WTC11 (cell line): Measurements from ENCODE around the gene CPNE7. TPM values are rescaled to one million over a fixed set of nuclear protein-coding genes. Genes with fewer than 3 reads are reported as not detected.

ENCODE experiments used
- ATAC-seq: fragments of 200-7000 bp; cut with Tn5 transposase; 2 replicates; pipeline ENCODE4 v1.10.0; 2021; ENCODE audit warnings: mild to moderate bottlenecking, moderate library complexity
- CTCF ChIA-PET: fragments of 300-600 bp; sonication (Branson Sonifier 250); formaldehyde crosslinking; loops from one replicate; lab custom pipeline; 2021; ENCODE audit warnings: antibody characterized with exemption; lab: Charles Lee
- POLR2A ChIA-PET: fragments of 350-600 bp; sonication (Branson Sonifier 250); formaldehyde crosslinking; loops from one replicate; lab custom pipeline; 2021; ENCODE audit warnings: antibody characterized with exemption; lab: Charles Lee
- DNase-seq: peaks from one replicate; pipeline ENCODE4 v3.0.0; 2021; ENCODE audit warnings: low spot score
- H3K27ac Mint-ChIP-seq: 2 replicates; pipeline ENCODE4 v1.8.0; 2021; ENCODE audit warnings: mixed read lengths
- H3K27me3 Mint-ChIP-seq: 2 replicates; pipeline ENCODE4 v1.8.0; 2021; ENCODE audit warnings: low read depth, mild to moderate bottlenecking, moderate library complexity, mixed read lengths
- H3K36me3 Mint-ChIP-seq: 2 replicates; pipeline ENCODE4 v1.8.0; 2021; ENCODE audit warnings: mixed read lengths
- H3K4me1 Mint-ChIP-seq: 2 replicates; pipeline ENCODE4 v1.8.0; 2022; ENCODE audit warnings: mixed read lengths
- H3K4me3 Mint-ChIP-seq: 2 replicates; pipeline ENCODE4 v1.8.0; 2021; ENCODE audit warnings: mild to moderate bottlenecking, moderate library complexity, mixed read lengths
- H3K9me3 Mint-ChIP-seq: 2 replicates; pipeline ENCODE4 v1.8.0; 2021; ENCODE audit warnings: mixed read lengths
- ATF1 ChIP-seq: sonication (generic); formaldehyde crosslinking; IDR thresholded peaks from 2 replicates; pipeline ENCODE4 v1.8.1; 2023; ENCODE audit warnings: mild to moderate bottlenecking, moderate library complexity, missing genetic modification reagents
- ATF2 ChIP-seq: sonication (generic); formaldehyde crosslinking; IDR thresholded peaks from 2 replicates; pipeline ENCODE4 v1.8.1; 2022; ENCODE audit warnings: low read depth, missing genetic modification reagents, borderline replicate concordance
- CBFB ChIP-seq: sonication (generic); formaldehyde crosslinking; IDR thresholded peaks from 2 replicates; pipeline ENCODE4 v1.8.1; 2022; ENCODE audit warnings: mild to moderate bottlenecking, low read depth, missing genetic modification reagents
- CREB1 ChIP-seq: sonication (generic); formaldehyde crosslinking; IDR thresholded peaks from 2 replicates; pipeline ENCODE4 v1.8.0; 2023; ENCODE audit warnings: mild to moderate bottlenecking, missing genetic modification reagents
- E2F1 ChIP-seq: sonication (generic); formaldehyde crosslinking; IDR thresholded peaks from 2 replicates; pipeline ENCODE4 v1.8.0; 2022; ENCODE audit warnings: mild to moderate bottlenecking, missing genetic modification reagents
- E2F4 ChIP-seq: sonication (generic); formaldehyde crosslinking; IDR thresholded peaks from 2 replicates; pipeline ENCODE4 v1.8.1; 2022; ENCODE audit warnings: low read depth, mild to moderate bottlenecking, moderate library complexity, missing genetic modification reagents, borderline replicate concordance
- FOXP1 ChIP-seq: sonication (generic); formaldehyde crosslinking; IDR thresholded peaks from 2 replicates; pipeline ENCODE4 v1.8.0; 2022; ENCODE audit warnings: missing genetic modification reagents, mild to moderate bottlenecking, moderate library complexity, borderline replicate concordance
- GABPB1 ChIP-seq: sonication (generic); formaldehyde crosslinking; IDR thresholded peaks from 2 replicates; pipeline ENCODE4 v1.8.1; 2023; ENCODE audit warnings: mild to moderate bottlenecking, missing genetic modification reagents
- IRF2 ChIP-seq: sonication (generic); formaldehyde crosslinking; IDR thresholded peaks from 2 replicates; pipeline ENCODE4 v1.8.0; 2022; ENCODE audit warnings: low read depth, missing genetic modification reagents, borderline replicate concordance
- JUN ChIP-seq: sonication (generic); formaldehyde crosslinking; IDR thresholded peaks from 2 replicates; pipeline ENCODE4 v1.8.0; 2023; ENCODE audit warnings: mild to moderate bottlenecking, missing genetic modification reagents
- MAX ChIP-seq: sonication (generic); formaldehyde crosslinking; IDR thresholded peaks from 2 replicates; pipeline ENCODE4 v1.8.0; 2022; ENCODE audit warnings: mild to moderate bottlenecking, missing genetic modification reagents
- NFATC4 ChIP-seq: fragments of 250-450 bp; sonication (Bioruptor Pico); IDR thresholded peaks from 2 replicates; pipeline ENCODE4 v1.9.0; 2021; ENCODE audit warnings: mild to moderate bottlenecking
- NFE2L1 ChIP-seq: sonication (generic); formaldehyde crosslinking; IDR thresholded peaks from 2 replicates; pipeline ENCODE4 v1.8.1; 2023; ENCODE audit warnings: missing genetic modification reagents
- NR3C1 ChIP-seq: sonication (generic); formaldehyde crosslinking; conservative IDR thresholded peaks from 2 replicates; pipeline ENCODE4 v1.8.1; 2023; ENCODE audit warnings: low read depth, mild to moderate bottlenecking, missing genetic modification reagents
- STAT6 ChIP-seq: sonication (generic); formaldehyde crosslinking; conservative IDR thresholded peaks from 2 replicates; pipeline ENCODE4 v1.8.1; 2023; ENCODE audit warnings: mild to moderate bottlenecking, low read depth, missing genetic modification reagents, moderate library complexity
- TEAD4 ChIP-seq: sonication (generic); formaldehyde crosslinking; IDR thresholded peaks from 2 replicates; pipeline ENCODE4 v1.8.0; 2022; ENCODE audit warnings: mild to moderate bottlenecking, missing genetic modification reagents
- ZNF219 ChIP-seq: sonication (generic); formaldehyde crosslinking; IDR thresholded peaks from 2 replicates; pipeline ENCODE4 v1.8.0; 2023; ENCODE audit warnings: missing genetic modification reagents, mild to moderate bottlenecking, borderline replicate concordance
- ZNF263 ChIP-seq: sonication (generic); formaldehyde crosslinking; IDR thresholded peaks from 2 replicates; pipeline ENCODE4 v1.8.1; 2022; ENCODE audit warnings: low read depth, mild to moderate bottlenecking, moderate library complexity, missing genetic modification reagents
- ZNF317 ChIP-seq: sonication (generic); formaldehyde crosslinking; IDR thresholded peaks from 2 replicates; pipeline ENCODE4 v1.8.1; 2023; ENCODE audit warnings: low read depth, mild to moderate bottlenecking, moderate library complexity, missing genetic modification reagents, borderline replicate concordance
- total RNA-seq: library from RNA; stranded (reverse); gene quantifications from 3 replicates; pipeline ENCODE4 v1.2.3, GENCODE V29; 2021

Gene CPNE7
- total RNA-seq, 1 experiment from 2014 or later: 42.6 TPM

DNA sequence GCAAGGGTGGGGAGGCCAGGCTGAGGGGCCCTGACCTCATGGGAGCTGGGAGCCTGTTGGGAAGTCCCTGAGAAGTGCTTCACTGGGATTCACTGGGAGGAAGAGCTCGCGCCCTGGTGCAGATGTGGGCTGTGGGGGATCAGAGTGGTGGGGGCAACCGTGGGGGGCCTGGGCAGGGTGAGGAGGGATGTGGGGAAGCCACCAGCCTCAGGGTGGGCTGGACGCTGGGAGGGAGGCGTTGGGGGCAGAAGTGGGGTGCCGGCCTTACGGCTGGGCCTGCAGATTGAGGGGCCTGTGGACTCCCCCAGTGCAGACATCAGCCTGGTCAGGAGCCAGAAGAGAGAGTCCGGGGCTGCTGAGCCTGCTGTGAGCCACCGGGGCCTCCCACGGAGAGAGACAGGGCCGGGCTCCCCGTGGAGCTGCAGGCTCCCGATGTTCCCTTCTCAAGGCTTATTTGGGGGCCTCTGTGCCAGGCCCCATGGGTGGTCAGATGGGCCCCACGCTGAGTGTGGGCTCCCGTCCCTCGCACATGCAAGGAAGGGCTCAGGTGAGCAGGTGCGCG is 45.7 kb downstream of the CPNE7 start:
- POLR2A ChIA-PET: no interaction called here
- CTCF ChIA-PET: interaction anchor here (0.9 to 2.1 kb wide), 4 partner anchors 19 to 79 kb away, joined by 3 to 11 read pairs (median 4); no protein-coding TSS in a partner anchor
- DNase-seq: no peak
- Mint-ChIP-seq H3K36me3 (no peaks in the 10 kb centered on the region), H3K27me3 (peaks cover 9% of the 10 kb centered on the region; the same call in 1 of the 2 replicates), H3K9me3 (no peaks in the 10 kb centered on the region), H3K4me3 (no peak overlapping the region), H3K27ac (peak overlapping the region; percentile 49), H3K4me1 (peaks cover 24% of the 10 kb centered on the region)
- ATAC-seq: no peak
- no peak for TF ChIP-seq E2F4 (CRISPR knock-in tag)
- no peak for TF ChIP-seq CBFB (CRISPR knock-in tag)
- TF ChIP-seq NR3C1 (CRISPR knock-in tag): no peak

- no peak overlapping the region for H3K4me3 Mint-ChIP-seq
- no peak for ATAC-seq
Measured at GRCh38 chr16:89621698-89622409, 46.3 kb downstream of the CPNE7 start.

More at GRCh38 chr16:89621698-89622409, 46.3 kb downstream of the CPNE7 start:
- TF ChIP-seq TEAD4 (CRISPR knock-in tag) (no peak), GABPB1 (CRISPR knock-in tag) (no peak), ATF2 (no peak), CREB1 (CRISPR knock-in tag) (no peak), STAT6 (no peak), NFE2L1 (CRISPR knock-in tag) (no peak), ZNF317 (CRISPR knock-in tag) (no peak), ZNF219 (CRISPR knock-in tag) (no peak), E2F1 (CRISPR knock-in tag) (no peak), MAX (CRISPR knock-in tag) (no peak), JUN (CRISPR knock-in tag) (no peak), ZNF263 (CRISPR knock-in tag) (no peak), ATF1 (no peak), FOXP1 (CRISPR knock-in tag) (no peak), NFATC4 (CRISPR knock-in tag) (no peak), IRF2 (no peak)
- H3K9me3 Mint-ChIP-seq: no peaks in the 10 kb centered on the region
- ChIA-PET POLR2A (no interaction called here), CTCF (interaction anchor here (0.9 to 1.9 kb wide), 3 partner anchors 20 to 22 kb away, joined by 3 to 7 read pairs (median 3); no protein-coding TSS in a partner anchor)
- no peaks in the 10 kb centered on the region for H3K36me3 Mint-ChIP-seq
- no peak for DNase-seq
- peaks cover 24% of the 10 kb centered on the region for H3K4me1 Mint-ChIP-seq
- H3K27ac Mint-ChIP-seq: peak overlapping the region; percentile 41; the same call in 1 of the 2 replicates
- peaks cover 9% of the 10 kb centered on the region; the same call in 1 of the 2 replicates for H3K27me3 Mint-ChIP-seq
